GM12878 (cell line): ENCODE results near the gene SCYL1.
A peak's percentile ranks its signal among the peaks of the same experiment; 100 is the strongest.

ENCODE experiments used
- EZH2 ChIP-seq: IDR thresholded peaks from 2 replicates; pipeline ENCODE4 v1.6.1; 2012; ENCODE audit warnings: low read depth, mild to moderate bottlenecking, control low read depth, inconsistent platforms, low read length, borderline replicate concordance; ENCODE audit not compliant: control insufficient read depth
- POLR2A ChIP-seq: IDR thresholded peaks from 2 replicates; pipeline ENCODE4 v1.6.1; 2011; ENCODE audit warnings: low read depth, mild to moderate bottlenecking, low read length
- RELA ChIP-seq: fragments of 450-650 bp; IDR thresholded peaks from 2 replicates; pipeline ENCODE4 v1.8.0; 2014; ENCODE audit warnings: borderline replicate concordance; ENCODE audit not compliant: partially characterized antibody
- REST ChIP-seq: IDR thresholded peaks from 2 replicates; pipeline ENCODE4 v1.6.1; 2012; ENCODE audit warnings: mild to moderate bottlenecking, low read depth, low read length
- YY1 ChIP-seq: IDR thresholded peaks from 2 replicates; pipeline ENCODE4 v1.6.1; 2011; ENCODE audit warnings: low read depth, mild to moderate bottlenecking, low read length

DNA sequence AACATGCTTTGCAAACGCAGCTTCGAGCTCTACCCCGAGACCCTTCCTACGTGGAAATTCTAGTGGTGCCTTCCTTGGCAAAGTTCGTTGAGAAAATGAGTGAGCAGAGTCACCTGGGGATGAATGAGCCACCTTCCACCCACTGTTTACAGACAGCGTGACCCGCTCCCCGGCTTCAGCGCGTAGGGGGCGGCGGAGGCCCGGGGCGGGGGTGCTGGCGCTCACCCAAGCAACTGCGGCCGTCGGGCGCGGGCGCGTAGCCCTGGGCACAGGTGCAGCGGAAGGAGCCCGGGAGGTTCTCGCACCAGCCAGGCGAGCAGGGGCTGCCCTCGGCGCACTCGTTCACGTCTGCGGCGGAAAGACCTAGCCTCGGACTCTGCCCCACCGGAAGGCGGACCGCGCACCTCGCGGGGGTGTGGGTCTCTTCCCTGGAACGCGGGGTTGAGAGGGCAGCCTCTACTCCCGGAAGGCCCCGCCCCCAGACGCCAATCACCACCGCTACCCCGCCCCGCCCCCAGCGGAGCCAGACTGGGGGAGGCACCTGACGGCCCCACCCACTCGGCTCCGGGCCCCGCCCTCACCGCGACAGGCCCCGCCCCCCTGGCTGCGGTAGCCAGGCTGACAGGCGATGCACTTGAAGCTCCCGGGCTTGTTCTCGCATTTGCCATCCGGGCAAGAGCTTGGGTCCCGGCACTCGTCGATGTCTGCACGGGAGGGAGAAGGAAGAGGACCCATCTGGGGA is 21.5 kb downstream of the SCYL1 start:
- TF ChIP-seq REST (no peak), POLR2A (peak; percentile 69), YY1 (no peak), RELA (no peak), EZH2 (no peak)
